OCI-LY1 (cell line): Measurements from ENCODE around the gene ATG4D.
A peak's percentile ranks its signal among the peaks of the same experiment; 100 is the strongest.

Source experiments
- H2AFZ ChIP-seq: fragments of 200-600 bp; sonication (generic), shearing (Covaris generic); 2 replicates; pipeline ENCODE4 v1.6.0; 2014; ENCODE audit warnings: antibody characterized with exemption, mild to moderate bottlenecking, low read length
- H3F3A ChIP-seq: fragments of 200-600 bp; sonication (generic), shearing (Covaris generic); 2 replicates; pipeline ENCODE4 v1.6.0; 2014; ENCODE audit warnings: mild to moderate bottlenecking, antibody characterized with exemption, low read length, moderate library complexity; ENCODE audit not compliant: insufficient read depth
- H3K27ac ChIP-seq: fragments of 200-600 bp; sonication (generic); 2 replicates; pipeline ENCODE4 v1.5.1; 2014; ENCODE audit warnings: low read length, mixed run types, mild to moderate bottlenecking, low read depth; ENCODE audit not compliant: poor library complexity, severe bottlenecking
- H3K27me3 ChIP-seq: fragments of 200-600 bp; sonication (generic); 2 replicates; pipeline ENCODE4 v1.6.0; 2014; ENCODE audit warnings: antibody characterized with exemption, mild to moderate bottlenecking, low read length, moderate library complexity; ENCODE audit not compliant: insufficient read depth
- H3K36me3 ChIP-seq: fragments of 200-600 bp; sonication (generic); 2 replicates; pipeline ENCODE4 v1.6.1; 2014; ENCODE audit warnings: mild to moderate bottlenecking, antibody characterized with exemption, low read length, moderate library complexity, mixed read lengths; ENCODE audit not compliant: insufficient read depth
- H3K4me1 ChIP-seq: fragments of 200-600 bp; sonication (generic); 2 replicates; pipeline ENCODE4 v1.5.1; 2014; ENCODE audit warnings: mild to moderate bottlenecking, low read length, moderate library complexity; ENCODE audit not compliant: insufficient read depth, severe bottlenecking
- H3K4me2 ChIP-seq: fragments of 200-600 bp; sonication (generic), shearing (Covaris generic); 2 replicates; pipeline ENCODE4 v1.6.1; 2014; ENCODE audit warnings: low read length
- H3K4me3 ChIP-seq: fragments of 200-600 bp; sonication (generic); 2 replicates; pipeline ENCODE4 v1.5.1; 2014; ENCODE audit warnings: low read length, low read depth, mild to moderate bottlenecking, mixed read lengths; ENCODE audit not compliant: poor library complexity, severe bottlenecking
- H3K79me2 ChIP-seq: fragments of 200-600 bp; shearing (Covaris generic); 2 replicates; pipeline ENCODE4 v1.6.1; 2016; ENCODE audit warnings: mixed run types, low read length, mixed read lengths; ENCODE audit not compliant: insufficient read depth
- H3K9ac ChIP-seq: fragments of 200-600 bp; sonication (generic), shearing (Covaris generic); 2 replicates; pipeline ENCODE4 v1.6.1; 2014; ENCODE audit warnings: mild to moderate bottlenecking, low read length, mixed read lengths
- H3K9me2 ChIP-seq: fragments of 200-600 bp; sonication (generic), shearing (Covaris generic); 2 replicates; pipeline ENCODE4 v1.6.1; 2014; ENCODE audit warnings: low read depth, mild to moderate bottlenecking, low read length, mixed read lengths
- H3K9me3 ChIP-seq: fragments of 200-600 bp; shearing (Covaris generic); 2 replicates; pipeline ENCODE4 v1.6.1; 2014; ENCODE audit warnings: low read length, mixed read lengths
- H4K20me1 ChIP-seq: fragments of 200-600 bp; sonication (generic), shearing (Covaris generic); 2 replicates; pipeline ENCODE4 v1.6.0; 2016; ENCODE audit warnings: mild to moderate bottlenecking, low read length; ENCODE audit not compliant: insufficient read depth
- EZH2 ChIP-seq: fragments of 200-600 bp; sonication (generic), shearing (Covaris generic); IDR thresholded peaks from 2 replicates; pipeline ENCODE4 v1.8.0; 2017; ENCODE audit warnings: borderline replicate concordance, mixed run types, mild to moderate bottlenecking, antibody characterized with exemption, low read length, moderate library complexity, mixed read lengths
- TF ChIP-seq, protein P1 (sequence below): fragments of 200-600 bp; sonication (generic), shearing (Covaris generic); IDR thresholded peaks from 2 replicates; pipeline ENCODE4 v1.5.1; 2017; ENCODE audit warnings: mild to moderate bottlenecking, antibody characterized with exemption, low read length, moderate library complexity, mixed read lengths

ATG4D gene

DNA sequence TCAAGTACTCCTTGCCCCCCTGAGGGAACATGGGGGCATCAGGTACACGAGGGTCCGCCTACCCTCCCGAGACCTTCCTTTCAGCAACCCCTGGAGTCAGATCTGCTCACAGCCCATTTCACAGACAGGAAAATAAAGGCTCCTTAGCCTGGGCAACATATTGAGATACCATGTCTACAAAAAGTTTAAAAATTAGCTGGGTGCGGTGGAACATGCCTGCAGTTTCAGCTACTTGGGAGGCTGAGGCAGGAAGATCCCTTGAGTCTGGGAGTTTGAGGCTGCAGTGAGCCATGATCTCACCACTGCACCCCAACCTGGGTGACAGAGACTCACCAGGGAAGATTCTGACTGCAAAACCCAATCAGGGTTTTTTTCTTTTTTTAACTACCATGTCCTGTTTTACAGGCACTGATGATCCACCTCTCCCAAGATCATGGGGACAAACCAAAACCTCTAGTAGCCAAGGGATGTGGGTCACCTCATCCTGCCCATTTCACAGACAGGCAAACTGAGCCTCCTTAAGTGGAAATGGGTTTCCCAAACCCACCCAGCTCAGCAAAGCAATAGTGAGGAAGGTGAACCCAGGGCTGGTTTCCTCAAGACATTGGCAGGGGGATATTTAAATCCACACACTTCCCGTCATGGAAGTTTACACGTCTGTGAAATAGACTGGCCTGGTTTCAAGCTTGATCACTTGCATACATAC, 31.5 kb downstream of the ATG4D start:
- H3K9me3 ChIP-seq = no peaks in the 10 kb centered on the region
- no peaks in the 10 kb centered on the region for H3F3A ChIP-seq
- H3K4me2 ChIP-seq = no peak overlapping the region
- no peak overlapping the region for H3K4me3 ChIP-seq
- H3K27ac ChIP-seq = no peak overlapping the region
- TF ChIP-seq, protein P1, sequence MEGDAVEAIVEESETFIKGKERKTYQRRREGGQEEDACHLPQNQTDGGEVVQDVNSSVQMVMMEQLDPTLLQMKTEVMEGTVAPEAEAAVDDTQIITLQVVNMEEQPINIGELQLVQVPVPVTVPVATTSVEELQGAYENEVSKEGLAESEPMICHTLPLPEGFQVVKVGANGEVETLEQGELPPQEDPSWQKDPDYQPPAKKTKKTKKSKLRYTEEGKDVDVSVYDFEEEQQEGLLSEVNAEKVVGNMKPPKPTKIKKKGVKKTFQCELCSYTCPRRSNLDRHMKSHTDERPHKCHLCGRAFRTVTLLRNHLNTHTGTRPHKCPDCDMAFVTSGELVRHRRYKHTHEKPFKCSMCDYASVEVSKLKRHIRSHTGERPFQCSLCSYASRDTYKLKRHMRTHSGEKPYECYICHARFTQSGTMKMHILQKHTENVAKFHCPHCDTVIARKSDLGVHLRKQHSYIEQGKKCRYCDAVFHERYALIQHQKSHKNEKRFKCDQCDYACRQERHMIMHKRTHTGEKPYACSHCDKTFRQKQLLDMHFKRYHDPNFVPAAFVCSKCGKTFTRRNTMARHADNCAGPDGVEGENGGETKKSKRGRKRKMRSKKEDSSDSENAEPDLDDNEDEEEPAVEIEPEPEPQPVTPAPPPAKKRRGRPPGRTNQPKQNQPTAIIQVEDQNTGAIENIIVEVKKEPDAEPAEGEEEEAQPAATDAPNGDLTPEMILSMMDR = no peak
- no peak for TF ChIP-seq EZH2
- H3K27me3 ChIP-seq = peaks cover 5% of the 10 kb centered on the region; the same call in 1 of the 2 replicates
- H3K4me1 ChIP-seq = no peaks in the 10 kb centered on the region
- no peaks in the 10 kb centered on the region for H3K79me2 ChIP-seq
- no peak overlapping the region for H2AFZ ChIP-seq
- no peaks in the 10 kb centered on the region for H3K9me2 ChIP-seq
- no peaks in the 10 kb centered on the region for H3K36me3 ChIP-seq
- no peaks in the 10 kb centered on the region for H4K20me1 ChIP-seq
- no peak overlapping the region for H3K9ac ChIP-seq

DNA sequence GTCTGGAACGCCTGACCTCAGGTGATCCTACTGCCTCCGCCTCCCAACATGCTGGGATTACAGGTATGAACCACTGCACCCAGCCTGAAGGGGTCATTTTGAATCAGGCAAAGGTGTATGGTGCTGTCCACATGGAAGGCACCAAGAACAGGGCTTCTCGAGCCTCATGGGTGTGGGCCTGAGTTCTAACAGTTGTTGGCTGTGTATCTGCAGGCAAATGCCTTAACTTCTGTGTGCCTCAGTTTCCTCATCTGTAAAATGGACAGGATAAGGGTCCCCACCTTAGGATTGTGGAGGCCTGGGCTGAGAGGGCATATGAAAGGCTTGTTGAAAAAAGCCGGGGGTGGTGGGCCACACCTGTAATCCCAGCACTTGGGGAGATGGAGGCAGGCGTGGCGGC, 34.2 kb downstream of the ATG4D start:
- no peaks in the 10 kb centered on the region for H3K9me3 ChIP-seq
- H3K4me2 ChIP-seq = no peak overlapping the region
- no peak overlapping the region for H3K9ac ChIP-seq
- TF ChIP-seq, protein P1 = no peak
- no peak for TF ChIP-seq EZH2
- no peaks in the 10 kb centered on the region for H3F3A ChIP-seq
- H3K36me3 ChIP-seq = no peaks in the 10 kb centered on the region
- no peaks in the 10 kb centered on the region for H3K79me2 ChIP-seq
- H3K9me2 ChIP-seq = no peaks in the 10 kb centered on the region
- H4K20me1 ChIP-seq = no peaks in the 10 kb centered on the region
- peaks cover 5% of the 10 kb centered on the region; the same call in 1 of the 2 replicates for H3K27me3 ChIP-seq
- no peak overlapping the region for H2AFZ ChIP-seq
- H3K4me3 ChIP-seq = no peak overlapping the region
- no peak overlapping the region for H3K27ac ChIP-seq
- peaks cover 6% of the 10 kb centered on the region for H3K4me1 ChIP-seq

DNA sequence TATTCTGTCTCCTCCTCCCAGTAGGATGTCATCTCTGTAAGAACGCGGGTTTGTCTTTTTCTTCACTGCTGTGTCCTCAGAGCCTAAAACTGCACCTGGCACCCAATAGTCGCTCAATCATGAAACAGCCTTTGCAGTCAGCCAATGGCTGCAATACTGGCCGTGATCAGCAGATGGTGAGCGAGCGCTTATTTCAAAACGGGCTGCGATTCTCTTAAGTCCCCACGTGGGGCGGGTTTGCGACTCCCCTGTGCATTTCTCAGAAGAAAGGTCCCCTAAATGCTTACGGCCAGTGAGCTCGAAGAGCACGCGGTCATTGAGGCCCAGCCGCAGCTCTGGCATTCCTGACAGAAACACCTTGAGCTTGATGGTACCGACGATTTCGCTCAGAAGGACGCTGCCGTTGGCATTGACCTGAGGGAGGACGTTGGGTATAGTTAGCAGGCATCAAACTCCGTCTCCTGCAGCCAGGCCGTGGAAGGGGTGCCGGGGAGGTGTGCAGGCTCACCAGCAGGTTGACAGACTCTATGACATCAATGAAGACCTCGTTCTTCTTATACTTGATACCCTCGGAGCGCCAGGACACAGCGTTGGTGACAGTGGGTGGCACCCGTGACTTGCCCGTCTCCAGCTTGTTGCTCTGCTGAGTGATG, 37.4 kb downstream of the ATG4D start:
- H3F3A ChIP-seq = no peaks in the 10 kb centered on the region
- H3K36me3 ChIP-seq = no peaks in the 10 kb centered on the region
- no peak overlapping the region for H2AFZ ChIP-seq
- H3K4me3 ChIP-seq = peak overlapping the region; percentile 42
- no peak for TF ChIP-seq EZH2
- TF ChIP-seq, protein P1 = peak; percentile 99
- peaks cover 6% of the 10 kb centered on the region for H3K4me1 ChIP-seq
- peak overlapping the region; percentile 42; the same call in 1 of the 2 replicates for H3K9ac ChIP-seq
- H4K20me1 ChIP-seq = no peaks in the 10 kb centered on the region
- H3K4me2 ChIP-seq = peak overlapping the region; percentile 75
- no peaks in the 10 kb centered on the region for H3K79me2 ChIP-seq
- no peaks in the 10 kb centered on the region for H3K9me2 ChIP-seq
- H3K27ac ChIP-seq = no peak overlapping the region
- H3K27me3 ChIP-seq = peaks cover 5% of the 10 kb centered on the region; the same call in 1 of the 2 replicates
- no peaks in the 10 kb centered on the region for H3K9me3 ChIP-seq
